22Rv1 (cell line): ENCODE results near the gene PROZ.

Experiments
- ZFX ChIP-seq: fragments of 450-650 bp; IDR thresholded peaks from 2 replicates; pipeline ENCODE4 v1.6.1; 2017; ENCODE audit warnings: antibody characterized with exemption, borderline replicate concordance
- TF ChIP-seq, protein P1 (sequence below): fragments of 450-650 bp; IDR thresholded peaks from 2 replicates; pipeline ENCODE4 v1.5.1; 2017; ENCODE audit warnings: mild to moderate bottlenecking

DNA sequence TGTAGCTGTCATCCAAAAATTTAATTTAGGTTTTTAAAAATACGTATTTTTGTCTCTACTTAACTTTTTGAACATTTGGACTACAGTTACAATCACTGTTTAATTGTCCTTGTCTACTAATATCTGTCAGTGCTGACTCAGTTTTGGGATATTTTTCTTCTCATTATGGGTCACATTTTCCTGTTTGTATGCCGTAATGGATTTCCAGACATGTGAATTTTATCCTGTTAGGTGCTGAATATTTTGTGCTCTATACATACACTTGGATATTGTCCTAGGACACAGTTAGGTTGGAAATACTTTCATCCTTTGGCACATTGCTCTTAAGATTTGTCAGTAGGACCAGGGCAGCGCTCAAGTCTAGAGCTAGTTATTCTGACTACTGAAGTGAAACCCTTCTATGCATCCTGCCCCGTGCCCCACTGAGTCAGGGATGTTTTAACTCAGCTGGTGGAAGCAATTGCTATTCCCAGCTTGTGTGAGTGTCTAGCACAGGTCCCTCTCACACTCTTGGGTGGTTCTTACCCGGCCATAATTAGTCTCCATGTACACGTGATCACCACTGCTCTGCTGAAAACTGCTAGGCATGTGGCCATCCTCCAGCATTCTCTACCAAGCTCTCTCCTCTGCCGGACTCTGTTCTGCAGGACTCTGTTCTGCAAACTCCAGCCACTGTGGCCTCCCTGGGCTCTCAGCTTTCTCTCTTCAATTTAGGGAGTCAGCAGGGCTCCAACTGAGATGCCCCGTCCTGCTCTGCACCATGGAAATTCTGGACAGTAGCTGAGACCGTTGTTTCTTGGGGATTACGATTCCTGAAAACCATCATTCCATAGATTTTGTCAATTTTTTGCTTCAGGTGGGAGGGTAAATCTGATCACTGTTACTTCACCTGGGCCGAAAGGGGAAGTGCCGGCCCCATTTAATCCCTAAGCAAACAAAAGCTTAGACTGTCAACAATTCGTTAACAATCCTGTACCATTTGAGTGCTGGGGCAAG lies 11.1 kb downstream of the PROZ start:
- TF ChIP-seq, protein P1, sequence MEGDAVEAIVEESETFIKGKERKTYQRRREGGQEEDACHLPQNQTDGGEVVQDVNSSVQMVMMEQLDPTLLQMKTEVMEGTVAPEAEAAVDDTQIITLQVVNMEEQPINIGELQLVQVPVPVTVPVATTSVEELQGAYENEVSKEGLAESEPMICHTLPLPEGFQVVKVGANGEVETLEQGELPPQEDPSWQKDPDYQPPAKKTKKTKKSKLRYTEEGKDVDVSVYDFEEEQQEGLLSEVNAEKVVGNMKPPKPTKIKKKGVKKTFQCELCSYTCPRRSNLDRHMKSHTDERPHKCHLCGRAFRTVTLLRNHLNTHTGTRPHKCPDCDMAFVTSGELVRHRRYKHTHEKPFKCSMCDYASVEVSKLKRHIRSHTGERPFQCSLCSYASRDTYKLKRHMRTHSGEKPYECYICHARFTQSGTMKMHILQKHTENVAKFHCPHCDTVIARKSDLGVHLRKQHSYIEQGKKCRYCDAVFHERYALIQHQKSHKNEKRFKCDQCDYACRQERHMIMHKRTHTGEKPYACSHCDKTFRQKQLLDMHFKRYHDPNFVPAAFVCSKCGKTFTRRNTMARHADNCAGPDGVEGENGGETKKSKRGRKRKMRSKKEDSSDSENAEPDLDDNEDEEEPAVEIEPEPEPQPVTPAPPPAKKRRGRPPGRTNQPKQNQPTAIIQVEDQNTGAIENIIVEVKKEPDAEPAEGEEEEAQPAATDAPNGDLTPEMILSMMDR = no peak
- no peak for TF ChIP-seq ZFX
